NB4 (cell line): ENCODE data around the gene GALNT18.

Experiments
- DNase-seq: peaks from one replicate; pipeline ENCODE4 v3.0.0; 2010; ENCODE audit warnings: low read depth
- H3K4me3 ChIP-seq: one replicate; pipeline ENCODE4 v1.5.1; 2011; ENCODE audit warnings: mild to moderate bottlenecking, low read depth, low read length, moderate library complexity
- CTCF ChIP-seq: IDR thresholded peaks from one replicate; pipeline ENCODE4 v1.5.1; 2012; ENCODE audit warnings: low read depth, low read length
- MAX ChIP-seq: IDR thresholded peaks from 2 replicates; pipeline ENCODE4 v1.6.1; 2011; ENCODE audit warnings: low read depth, low read length
- MYC ChIP-seq: IDR thresholded peaks from 2 replicates; pipeline ENCODE4 v1.6.1; 2011; ENCODE audit warnings: low read depth, low read length
- POLR2A ChIP-seq: IDR thresholded peaks from 2 replicates; pipeline ENCODE4 v1.6.1; 2011; ENCODE audit warnings: mild to moderate bottlenecking; ENCODE audit not compliant: insufficient read length; ENCODE audit errors: extremely low read depth

GALNT18 gene

GRCh38 chr11:11349870-11350337 lies 271.9 kb downstream of the GALNT18 start:
- no peak for TF ChIP-seq MYC
- no peak overlapping the region for H3K4me3 ChIP-seq
- no peak for DNase-seq

- no peak for TF ChIP-seq MAX
- TF ChIP-seq CTCF: no peak
- no peak for TF ChIP-seq MYC
- H3K4me3 ChIP-seq: no peak overlapping the region
- no peak for DNase-seq
These were observed 272.5 kb downstream of the GALNT18 start for GRCh38 chr11:11349106-11349825.

GRCh38 chr11:11348303-11348702 lies 273.5 kb downstream of the GALNT18 start:
- no peak for TF ChIP-seq MAX
- no peak for TF ChIP-seq CTCF
- TF ChIP-seq MYC: no peak
- TF ChIP-seq POLR2A: no peak
- no peak for DNase-seq
- no peak overlapping the region for H3K4me3 ChIP-seq

GRCh38 chr11:11347592-11347991 lies 274.2 kb downstream of the GALNT18 start:
- DNase-seq: no peak
- no peak for TF ChIP-seq CTCF
- no peak overlapping the region for H3K4me3 ChIP-seq

- no peak overlapping the region for H3K4me3 ChIP-seq
- TF ChIP-seq CTCF (no peak), MAX (no peak), POLR2A (no peak), MYC (no peak)
- no peak for DNase-seq
These were observed 275.5 kb downstream of the GALNT18 start for GRCh38 chr11:11346303-11346702.

- no peak for DNase-seq
- H3K4me3 ChIP-seq: no peak overlapping the region
- TF ChIP-seq MAX: no peak
- no peak for TF ChIP-seq MYC
- no peak for TF ChIP-seq CTCF
- TF ChIP-seq POLR2A: no peak
These were observed 276.7 kb downstream of the GALNT18 start for GRCh38 chr11:11345099-11345498.

- no peak for TF ChIP-seq POLR2A
- TF ChIP-seq CTCF: no peak
- no peak for TF ChIP-seq MAX
- TF ChIP-seq MYC: no peak
- no peak overlapping the region for H3K4me3 ChIP-seq
- DNase-seq: no peak
These were observed 277.8 kb downstream of the GALNT18 start for GRCh38 chr11:11344045-11344444.
